Smooth muscle cell (in vitro differentiated cells): ENCODE measurements around the gene NOL12. TPM values are rescaled to one million over a fixed set of nuclear protein-coding genes. Genes with fewer than 3 reads are reported as not detected.

Experiments
- DNase-seq: peaks from one replicate; lab custom pipeline; 2025; ENCODE audit not compliant: unreplicated experiment; lab: John Stamatoyannopoulos, UW
- H2AFZ ChIP-seq: fragments of 200-600 bp; sonication (generic); 2 replicates; pipeline ENCODE4 v1.6.0; 2016; ENCODE audit warnings: antibody characterized with exemption, low read depth, mild to moderate bottlenecking
- H3F3A ChIP-seq: fragments of 200-600 bp; sonication (generic); 2 replicates; pipeline ENCODE4 v1.6.0; 2017; ENCODE audit warnings: antibody characterized with exemption, low read depth
- H3K27ac ChIP-seq: fragments of 200-600 bp; sonication (generic); 2 replicates; pipeline ENCODE4 v1.5.1; 2016; ENCODE audit warnings: low read depth, mild to moderate bottlenecking
- H3K27me3 ChIP-seq: fragments of 200-600 bp; sonication (generic); 2 replicates; pipeline ENCODE4 v1.6.1; 2016; ENCODE audit warnings: low read depth, mild to moderate bottlenecking
- H3K36me3 ChIP-seq: fragments of 200-600 bp; sonication (generic); 2 replicates; pipeline ENCODE4 v1.5.1; 2016; ENCODE audit warnings: low read depth
- H3K4me1 ChIP-seq: fragments of 200-600 bp; sonication (generic); 2 replicates; pipeline ENCODE4 v1.5.1; 2016; ENCODE audit warnings: low read depth
- H3K4me2 ChIP-seq: fragments of 200-600 bp; sonication (generic); 2 replicates; pipeline ENCODE4 v1.6.0; 2016; ENCODE audit warnings: mild to moderate bottlenecking
- H3K4me3 ChIP-seq: fragments of 200-600 bp; sonication (generic); 2 replicates; pipeline ENCODE4 v1.5.1; 2016; ENCODE audit warnings: mild to moderate bottlenecking
- H3K79me2 ChIP-seq: fragments of 200-600 bp; sonication (generic); 2 replicates; pipeline ENCODE4 v1.6.0; 2016; ENCODE audit warnings: low read depth, mild to moderate bottlenecking
- H3K9ac ChIP-seq: fragments of 200-600 bp; sonication (generic); 2 replicates; pipeline ENCODE4 v1.6.0; 2016; ENCODE audit warnings: low read depth
- H3K9me3 ChIP-seq: fragments of 200-600 bp; sonication (generic); replicated peaks from 2 replicates; pipeline ENCODE4 v1.5.1; 2016; ENCODE audit warnings: low read depth
- H4K20me1 ChIP-seq: fragments of 200-600 bp; sonication (generic); 2 replicates; pipeline ENCODE4 v1.6.0; 2016; ENCODE audit warnings: low read depth
- CTCF ChIP-seq: fragments of 200-600 bp; sonication (generic); IDR thresholded peaks from 2 replicates; pipeline ENCODE4 v1.5.1; 2017; ENCODE audit warnings: borderline replicate concordance, mild to moderate bottlenecking, antibody characterized with exemption; ENCODE audit not compliant: insufficient read depth, poor library complexity, severe bottlenecking
- WGBS: methylation state at CpG from one replicate; pipeline ENCODE4 v1.1.7; 2016; ENCODE audit warnings: low lambda C conversion rate; 5-methylcytosine and 5-hydroxymethylcytosine counted together
- polyA plus RNA-seq: library from polyadenylated mRNA; unstranded; fragments of >200 nt; fragmentation: Nextera tagmentation; extraction: Ambion mirVana; gene quantifications from 2 replicates; pipeline ENCODE4 v1.2.1, GENCODE V29; 2016
- total RNA-seq: library from RNA; depleted of rRNA; stranded (reverse); fragments of >200 nt; gene quantifications from 2 replicates; pipeline ENCODE4 v1.2.3, GENCODE V29; 2014

The NOL12 gene
- total and polyA plus RNA-seq, 2 experiments from 2014 or later, result 13.2 to 31.0 TPM

GRCh38 chr22:37662039-37662438 is 24.1 kb upstream of the NOL12 start:
- no peak overlapping the region for H3K9ac ChIP-seq
- DNase-seq, result no peak
- no peak for TF ChIP-seq CTCF
- no peak overlapping the region for H3K4me3 ChIP-seq
- WGBS, result 97% methylated on average over 5 of the region's 5 CpGs
- H2AFZ ChIP-seq, result no peak overlapping the region
- H3F3A ChIP-seq, result no peaks in the 10 kb centered on the region
- no peaks in the 10 kb centered on the region for H3K9me3 ChIP-seq
- peaks cover 32% of the 10 kb centered on the region for H3K79me2 ChIP-seq
- H3K4me1 ChIP-seq, result peaks cover 12% of the 10 kb centered on the region
- peak overlapping the region; percentile 70 for H3K27ac ChIP-seq
- no peaks in the 10 kb centered on the region for H3K36me3 ChIP-seq
- peaks cover 39% of the 10 kb centered on the region for H4K20me1 ChIP-seq
- no peak overlapping the region for H3K4me2 ChIP-seq
- no peaks in the 10 kb centered on the region for H3K27me3 ChIP-seq

GRCh38 chr22:37663521-37664140 is 22.5 kb upstream of the NOL12 start:
- Histone ChIP-seq H3K27me3 (no peaks in the 10 kb centered on the region), H3K36me3 (no peaks in the 10 kb centered on the region), H3K4me2 (no peak overlapping the region), H3K9me3 (no peaks in the 10 kb centered on the region), H3K79me2 (peaks cover 32% of the 10 kb centered on the region), H3K4me1 (peaks cover 6% of the 10 kb centered on the region), H3K27ac (no peak overlapping the region), H2AFZ (no peak overlapping the region), H3K9ac (no peak overlapping the region), H3F3A (no peaks in the 10 kb centered on the region), H3K4me3 (no peak overlapping the region), H4K20me1 (peaks cover 39% of the 10 kb centered on the region)
- 81% methylated on average over 16 of the region's 16 CpGs for WGBS
- TF ChIP-seq CTCF, result no peak
- no peak for DNase-seq

GRCh38 chr22:37664249-37665101 is 21.7 kb upstream of the NOL12 start:
- no peak overlapping the region for H3K27ac ChIP-seq
- no peaks in the 10 kb centered on the region for H3F3A ChIP-seq
- peaks cover 38% of the 10 kb centered on the region for H4K20me1 ChIP-seq
- no peaks in the 10 kb centered on the region for H3K36me3 ChIP-seq
- H3K4me1 ChIP-seq, result peaks cover 5% of the 10 kb centered on the region
- peaks cover 28% of the 10 kb centered on the region for H3K79me2 ChIP-seq
- H3K27me3 ChIP-seq, result no peaks in the 10 kb centered on the region
- TF ChIP-seq CTCF, result no peak
- H3K4me2 ChIP-seq, result no peak overlapping the region
- no peak overlapping the region for H2AFZ ChIP-seq
- H3K9ac ChIP-seq, result no peak overlapping the region
- DNase-seq, result no peak
- H3K9me3 ChIP-seq, result no peaks in the 10 kb centered on the region
- WGBS, result 82% methylated on average over 16 of the region's 16 CpGs
- no peak overlapping the region for H3K4me3 ChIP-seq

- Histone ChIP-seq H3K79me2 (peaks cover 19% of the 10 kb centered on the region), H3K36me3 (no peaks in the 10 kb centered on the region), H4K20me1 (peaks cover 27% of the 10 kb centered on the region), H3K4me1 (no peaks in the 10 kb centered on the region), H3K4me2 (no peak overlapping the region), H3F3A (no peaks in the 10 kb centered on the region), H3K9me3 (no peaks in the 10 kb centered on the region), H3K9ac (no peak overlapping the region), H3K4me3 (no peak overlapping the region), H2AFZ (no peak overlapping the region), H3K27ac (no peak overlapping the region), H3K27me3 (no peaks in the 10 kb centered on the region)
- no peak for DNase-seq
- WGBS, result 96% methylated on average over 24 of the region's 24 CpGs
- TF ChIP-seq CTCF, result no peak
Observed at GRCh38 chr22:37665487-37665886, 20.7 kb upstream of the NOL12 start.
